G401.6 (cell line): ENCODE results near the gene SPTBN1.

Experiments used
- FAIRE-seq: peaks from 2 replicates; lab custom pipeline; 2012; peaks lifted over from hg19 to GRCh38; lab: Jason Lieb, UNC

SPTBN1 gene

GRCh38 chr2:54595161-54595803, 139.2 kb downstream of the SPTBN1 start:
- FAIRE-seq = no peak

DNA sequence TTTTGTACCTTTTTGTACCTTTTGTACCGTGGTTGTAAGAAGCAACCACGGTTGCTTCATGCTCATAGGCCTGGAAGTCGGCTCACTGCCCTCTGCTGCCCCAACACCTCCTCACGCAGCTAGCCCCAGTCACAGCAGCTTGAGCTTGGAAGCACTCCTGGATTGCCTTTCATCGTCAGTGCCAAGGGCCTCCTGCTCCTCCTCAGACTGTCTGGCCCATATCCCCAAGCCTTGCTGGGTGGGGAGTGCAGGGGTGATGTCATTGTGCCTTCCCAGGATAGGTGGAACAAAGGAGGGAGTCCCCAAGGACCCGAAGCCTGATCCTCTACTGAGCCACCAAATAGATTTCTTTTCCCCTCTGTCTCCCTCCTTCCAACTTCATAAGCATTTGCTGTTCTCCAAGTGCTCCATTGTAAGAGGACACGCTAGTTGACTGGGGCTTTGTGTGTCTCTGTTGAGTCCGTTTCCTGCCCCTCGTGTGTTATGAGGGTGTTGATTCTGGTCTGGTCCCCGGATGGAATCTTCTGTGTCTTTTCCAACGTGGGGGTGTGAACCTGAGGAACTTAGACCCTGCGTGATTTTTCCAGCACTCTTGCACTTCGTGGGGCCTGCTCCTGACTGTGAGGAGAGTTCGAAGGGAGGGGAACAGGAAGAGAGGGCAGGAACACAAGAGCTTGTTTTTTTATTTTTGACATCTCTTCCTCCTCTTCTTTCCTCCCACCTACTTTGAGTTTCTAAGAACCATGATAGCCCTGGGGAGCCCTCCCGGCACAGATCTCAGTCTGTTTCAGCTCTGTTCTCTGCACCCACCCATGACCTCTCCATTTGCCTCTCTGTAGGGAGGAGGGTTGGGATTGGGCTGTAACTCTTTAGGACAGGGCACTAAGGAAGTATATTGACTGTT, 140.1 kb downstream of the SPTBN1 start:
- no peak for FAIRE-seq

GRCh38 chr2:54597153-54597848, 141.2 kb downstream of the SPTBN1 start:
- no peak for FAIRE-seq

DNA sequence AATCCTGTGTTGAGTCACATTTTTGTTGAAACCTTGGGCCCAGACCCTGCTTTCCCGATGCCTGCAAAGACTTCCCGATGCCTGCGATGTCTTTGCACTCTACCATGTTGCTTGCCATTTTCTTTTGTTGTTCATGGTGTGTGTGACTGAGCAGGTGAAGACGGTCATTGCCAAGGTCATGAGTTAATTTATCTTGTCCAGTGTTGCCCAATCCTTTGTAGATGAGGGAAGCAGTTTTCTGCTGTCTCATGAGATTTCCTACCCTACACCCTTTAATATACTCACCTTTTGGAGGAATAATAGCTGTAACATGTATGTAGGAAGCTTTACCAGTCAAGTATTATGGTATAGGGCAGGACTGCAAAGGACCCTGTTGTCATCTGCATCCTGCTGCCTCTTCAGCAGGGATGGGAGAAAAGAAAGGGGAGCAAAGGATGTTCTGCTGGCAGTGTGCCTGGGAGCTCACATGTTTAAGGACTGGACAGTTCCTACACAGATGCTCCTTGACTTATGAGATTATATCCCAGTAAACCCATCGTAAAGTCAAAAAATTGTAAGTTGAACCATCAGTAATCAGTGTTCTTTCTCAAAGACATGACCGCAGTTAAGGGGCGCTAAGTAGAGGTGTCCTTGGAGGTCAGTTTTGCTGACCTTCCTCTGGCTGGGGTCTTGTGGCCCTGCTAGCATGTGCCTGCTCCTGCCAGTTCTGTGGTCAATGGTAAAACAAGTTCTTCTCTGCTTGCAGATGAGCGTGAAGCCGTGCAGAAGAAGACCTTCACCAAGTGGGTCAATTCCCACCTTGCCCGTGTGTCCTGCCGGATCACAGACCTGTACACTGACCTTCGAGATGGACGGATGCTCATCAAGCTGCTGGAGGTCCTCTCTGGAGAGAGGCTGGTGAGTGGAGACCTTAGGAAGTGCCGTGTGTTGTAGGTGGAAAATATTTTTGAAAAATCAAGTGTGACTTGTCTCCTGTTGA, 142.5 kb downstream of the SPTBN1 start:
- FAIRE-seq = no peak

GRCh38 chr2:54599326-54599710, 143.2 kb downstream of the SPTBN1 start:
- no peak for FAIRE-seq

DNA sequence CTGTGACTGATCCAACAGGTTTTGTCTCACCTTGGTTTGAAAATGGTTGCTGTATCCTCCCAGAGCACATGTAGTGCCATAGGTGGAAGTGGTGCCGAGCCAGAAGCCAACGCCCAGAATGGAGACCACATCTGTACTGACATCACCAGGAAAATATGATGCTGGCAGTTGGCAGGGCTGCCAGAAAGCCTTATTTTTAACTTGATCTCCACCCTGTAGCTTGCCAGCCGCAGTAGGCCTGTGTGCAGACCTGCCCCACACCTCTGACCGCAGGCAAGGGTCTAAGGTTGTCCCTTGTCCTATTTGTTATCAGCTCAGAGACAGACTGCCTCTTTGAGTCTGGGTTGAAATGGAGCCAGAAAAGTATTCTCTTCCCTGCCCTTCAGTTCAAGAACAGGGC, 143.8 kb downstream of the SPTBN1 start:
- FAIRE-seq = no peak

GRCh38 chr2:54601339-54601738, 145.2 kb downstream of the SPTBN1 start:
- no peak for FAIRE-seq

DNA sequence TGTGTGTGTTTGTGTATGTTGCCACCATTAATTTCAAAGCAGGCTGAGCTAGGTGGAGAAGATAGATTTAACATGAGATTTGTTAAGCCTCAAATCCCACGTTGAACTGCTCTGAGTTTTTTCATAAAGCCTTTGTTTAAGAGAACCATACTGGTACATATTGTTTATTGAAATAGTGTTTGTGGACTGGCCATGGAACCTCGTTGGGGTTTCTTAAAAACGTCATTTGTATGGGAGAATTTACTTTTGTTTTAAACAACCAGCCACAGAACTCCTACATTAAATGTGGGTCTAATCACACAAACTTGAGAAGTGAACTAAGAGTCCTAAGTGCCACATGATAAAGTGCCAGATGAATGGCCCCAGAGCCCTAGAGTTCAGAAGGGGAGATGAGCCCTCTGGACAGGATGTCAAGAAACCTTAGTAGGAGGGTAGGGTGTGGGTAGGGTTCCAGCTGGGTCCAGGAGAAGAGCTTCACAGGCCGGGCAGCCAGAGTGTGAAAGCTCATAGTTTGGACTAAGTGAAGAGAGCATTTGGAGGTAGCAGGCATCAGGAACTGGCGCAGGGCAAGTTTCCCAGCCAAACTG, 146.7 kb downstream of the SPTBN1 start:
- no peak for FAIRE-seq

- FAIRE-seq = no peak
Measured at GRCh38 chr2:54603357-54603756, 147.2 kb downstream of the SPTBN1 start.

DNA sequence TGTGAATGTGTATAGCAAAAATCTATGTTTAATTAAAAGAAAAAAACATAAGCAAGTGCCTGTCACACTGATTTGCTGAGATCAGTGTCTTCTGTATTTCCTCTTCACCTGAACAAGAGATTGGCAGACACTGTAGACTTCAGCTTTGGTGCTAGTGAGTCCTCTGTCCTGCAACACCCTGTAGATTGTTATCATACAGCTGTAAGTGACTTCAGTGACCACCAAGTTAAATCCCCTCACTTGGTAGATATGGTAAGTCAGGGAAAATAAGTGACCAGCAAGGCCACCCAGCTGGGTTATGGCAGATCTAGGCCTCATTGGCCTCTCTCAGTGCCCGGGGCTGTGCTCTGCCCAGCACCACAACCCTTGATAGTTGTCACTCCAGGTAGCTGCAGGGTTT, 147.7 kb downstream of the SPTBN1 start:
- no peak for FAIRE-seq

DNA sequence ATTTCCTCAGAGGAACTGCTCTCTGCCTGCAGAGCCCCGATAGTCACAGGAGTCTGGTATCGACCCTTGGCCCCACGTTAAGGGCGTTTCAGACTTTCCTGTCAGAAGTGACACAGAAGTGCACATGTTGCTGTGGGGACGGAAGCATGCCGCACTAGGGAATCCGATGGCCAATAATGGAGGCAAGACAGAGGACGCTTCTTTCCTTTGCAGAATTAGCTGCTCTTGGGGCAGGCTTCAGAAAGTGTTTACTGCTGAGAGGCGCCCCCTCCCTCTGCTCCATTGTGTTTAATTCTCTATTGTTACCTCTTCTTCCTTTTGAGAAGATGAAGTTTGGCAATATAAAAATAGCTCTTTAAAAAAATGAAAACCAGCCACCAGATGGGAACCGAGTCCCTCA, 148.7 kb downstream of the SPTBN1 start:
- FAIRE-seq = no peak

- FAIRE-seq = no peak
Measured at GRCh38 chr2:54605836-54606235, 149.7 kb downstream of the SPTBN1 start.

GRCh38 chr2:54606393-54606958, 150.3 kb downstream of the SPTBN1 start:
- no peak for FAIRE-seq

- no peak for FAIRE-seq
Measured at GRCh38 chr2:54608224-54608623, 152.1 kb downstream of the SPTBN1 start.

GRCh38 chr2:54609241-54609640, 153.1 kb downstream of the SPTBN1 start:
- FAIRE-seq = no peak

DNA sequence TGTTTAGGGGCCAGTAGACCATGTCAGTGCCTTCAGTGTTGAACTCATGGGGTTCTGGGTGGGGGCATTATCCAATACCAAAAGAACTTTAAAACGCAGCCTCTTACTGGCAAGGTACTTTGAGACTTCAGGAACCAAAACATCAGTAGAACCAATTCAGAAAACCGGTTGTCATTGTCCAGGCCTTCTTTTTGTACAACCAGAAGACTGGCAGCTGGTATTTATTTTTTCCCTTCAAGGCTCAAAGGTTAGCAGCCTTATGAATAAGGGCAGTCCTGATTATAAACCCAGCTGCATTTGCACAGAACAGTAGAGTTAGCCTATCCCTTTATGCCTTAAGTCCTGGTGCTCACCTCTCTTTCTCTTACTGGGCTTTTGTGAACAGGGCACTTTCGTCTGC, 153.5 kb downstream of the SPTBN1 start:
- no peak for FAIRE-seq

DNA sequence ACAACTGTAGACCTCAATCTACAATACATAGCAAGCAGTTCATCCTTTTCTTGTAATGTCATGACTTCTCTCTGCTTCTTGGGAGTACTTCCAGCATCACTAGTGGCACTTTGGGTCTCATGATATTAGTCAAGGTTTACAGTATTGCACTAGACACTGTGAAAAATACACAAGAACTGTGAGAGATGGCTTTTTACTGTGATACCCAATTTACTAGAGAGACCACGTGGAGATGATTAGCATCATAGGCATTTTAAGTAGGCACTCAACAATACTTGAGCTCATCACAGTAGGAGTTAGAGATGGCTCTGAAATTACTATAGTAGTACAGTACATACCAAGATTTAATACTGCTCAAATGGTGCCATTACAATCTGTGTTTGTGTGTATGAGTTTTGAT, 154.6 kb downstream of the SPTBN1 start:
- no peak for FAIRE-seq

GRCh38 chr2:54611830-54612545, 155.9 kb downstream of the SPTBN1 start:
- FAIRE-seq = no peak

- no peak for FAIRE-seq
Measured at GRCh38 chr2:54613386-54613785, 157.3 kb downstream of the SPTBN1 start.

DNA sequence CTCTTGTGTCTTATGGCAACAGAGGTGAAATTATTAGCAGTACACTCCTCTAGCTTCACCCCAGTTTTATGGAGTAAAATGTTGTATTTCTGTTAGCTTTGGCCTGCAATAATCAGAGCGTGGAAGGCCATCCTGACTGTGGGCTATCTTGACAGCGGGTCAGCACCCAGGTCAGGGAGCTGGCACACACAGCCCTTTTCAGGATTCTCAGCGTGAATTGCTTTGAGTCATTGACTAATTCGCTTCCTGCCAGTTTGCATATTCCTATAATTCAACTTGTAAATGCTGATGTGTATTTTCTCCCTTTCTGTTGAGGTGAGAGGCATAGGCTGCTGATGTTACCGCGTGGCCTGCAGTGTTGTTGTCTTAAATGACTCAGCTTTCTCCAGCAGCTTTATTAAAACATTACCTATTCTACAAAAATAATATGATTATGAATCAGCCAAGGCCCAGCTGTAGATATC, 157.7 kb downstream of the SPTBN1 start:
- FAIRE-seq = no peak
